GM19351 (cell line): Measurements from ENCODE around the gene CLBA1.
"Not testable (repeated sequence)": the region's sequence is repeated elsewhere in the genome, so short reads cannot be mapped to it uniquely, and the experiment has no call there.

ENCODE experiments used
- ATAC-seq: cut with Tn5 transposase; IDR thresholded peaks from one replicate; pipeline ENCODE4 v1.9.1; 2021; ENCODE audit warnings: mild to moderate bottlenecking, moderate library complexity; ENCODE audit not compliant: unreplicated experiment

Gene CLBA1

GRCh38 chr14:105022276-105022670 lies 36.7 kb downstream of the CLBA1 start:
- ATAC-seq = no peak

GRCh38 chr14:105023144-105023543 lies 37.6 kb downstream of the CLBA1 start:
- ATAC-seq = no peak

GRCh38 chr14:105023791-105024480 lies 38.3 kb downstream of the CLBA1 start:
- ATAC-seq = no peak

GRCh38 chr14:105025429-105025828 lies 39.8 kb downstream of the CLBA1 start:
- ATAC-seq = no peak

- ATAC-seq = peak; percentile 39
These were observed 40.6 kb downstream of the CLBA1 start for GRCh38 chr14:105026033-105026785.

GRCh38 chr14:105026802-105027563 lies 41.4 kb downstream of the CLBA1 start:
- ATAC-seq = no peak

- ATAC-seq = not testable (repeated sequence)
These were observed 42.1 kb downstream of the CLBA1 start for GRCh38 chr14:105027718-105028117.

- ATAC-seq = no peak
These were observed 42.8 kb downstream of the CLBA1 start for GRCh38 chr14:105028251-105028927.

- ATAC-seq = no peak
These were observed 43.8 kb downstream of the CLBA1 start for GRCh38 chr14:105029402-105029801.

- ATAC-seq = no peak
These were observed 44.6 kb downstream of the CLBA1 start for GRCh38 chr14:105030194-105030593.

- no peak for ATAC-seq
These were observed 45.3 kb downstream of the CLBA1 start for GRCh38 chr14:105030836-105031396.

GRCh38 chr14:105032451-105032901 lies 46.9 kb downstream of the CLBA1 start:
- ATAC-seq = not testable (repeated sequence)

GRCh38 chr14:105033412-105033900 lies 47.9 kb downstream of the CLBA1 start:
- ATAC-seq = not testable (repeated sequence)

- ATAC-seq = no peak
These were observed 48.9 kb downstream of the CLBA1 start for GRCh38 chr14:105034315-105035039.

GRCh38 chr14:105035616-105036015 lies 50.0 kb downstream of the CLBA1 start:
- ATAC-seq = not testable (repeated sequence)

- ATAC-seq = no peak
These were observed 54.0 kb downstream of the CLBA1 start for GRCh38 chr14:105039458-105040205.

- no peak for ATAC-seq
These were observed 56.5 kb downstream of the CLBA1 start for GRCh38 chr14:105041841-105042765.

- no peak for ATAC-seq
These were observed 57.2 kb downstream of the CLBA1 start for GRCh38 chr14:105042813-105043212.
